Measurements from ENCODE around the gene NRTN. TPM values are rescaled to one million over a fixed set of nuclear protein-coding genes. Genes with fewer than 3 reads are reported as not detected.

Gene NRTN
- total and polyA plus RNA-seq, 2 of the 13 experiments (the other 11 are each of a cell fraction or from before 2014, with no cell fraction given) = 4.1 to 5.3 TPM

DNA sequence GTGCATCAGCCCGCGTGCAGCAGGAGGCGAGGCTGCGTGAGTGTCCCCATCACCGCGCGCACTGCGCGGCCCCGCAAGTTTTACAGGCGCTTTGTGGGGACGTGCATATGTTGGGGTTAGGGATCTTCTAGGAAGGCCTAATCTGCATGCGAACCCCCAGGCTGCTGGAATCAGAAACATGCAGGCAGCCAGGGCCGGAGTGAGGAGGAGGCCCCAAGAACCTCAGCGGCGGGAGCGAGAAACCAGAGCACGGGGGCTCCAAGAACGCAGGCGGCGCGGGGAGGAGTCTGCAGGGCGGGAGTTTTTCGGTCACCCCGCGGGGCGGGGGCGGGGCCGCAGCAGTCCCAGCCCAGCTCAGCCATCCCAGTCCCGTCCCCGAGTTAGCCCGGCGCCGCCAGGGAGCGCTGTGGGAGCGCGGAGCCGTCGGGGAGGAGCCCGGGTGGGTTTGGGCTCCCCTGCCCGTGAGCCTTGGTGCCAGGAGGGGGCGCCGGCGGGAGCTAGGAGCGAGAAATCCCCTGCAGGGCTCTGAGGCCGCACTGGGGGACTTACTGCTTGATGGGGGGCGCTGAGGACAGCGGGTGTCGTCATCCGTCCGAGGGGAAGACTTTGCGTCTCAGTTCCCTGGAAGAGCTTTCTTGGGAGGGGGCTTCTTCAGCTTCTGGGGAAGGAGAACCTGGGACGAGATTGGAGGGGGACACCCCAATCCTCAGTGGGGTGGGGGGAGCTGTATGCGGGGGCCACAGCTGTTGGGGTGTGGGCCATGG, 933 bp upstream of the NRTN start (continued):
- TF ChIP-seq, protein P1, sequence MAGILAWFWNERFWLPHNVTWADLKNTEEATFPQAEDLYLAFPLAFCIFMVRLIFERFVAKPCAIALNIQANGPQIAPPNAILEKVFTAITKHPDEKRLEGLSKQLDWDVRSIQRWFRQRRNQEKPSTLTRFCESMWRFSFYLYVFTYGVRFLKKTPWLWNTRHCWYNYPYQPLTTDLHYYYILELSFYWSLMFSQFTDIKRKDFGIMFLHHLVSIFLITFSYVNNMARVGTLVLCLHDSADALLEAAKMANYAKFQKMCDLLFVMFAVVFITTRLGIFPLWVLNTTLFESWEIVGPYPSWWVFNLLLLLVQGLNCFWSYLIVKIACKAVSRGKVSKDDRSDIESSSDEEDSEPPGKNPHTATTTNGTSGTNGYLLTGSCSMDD (CRISPR knock-in tag; IDR thresholded peaks at IDR 0.05) = no peak
- TF ChIP-seq SUZ12 (IDR thresholded peaks at IDR 0.05; ENCODE audit: low read depth, low read length) = no peak
- no peak for TF ChIP-seq JDP2 (CRISPR knock-in tag; IDR thresholded peaks at IDR 0.05; ENCODE audit: borderline replicate concordance)
- TF ChIP-seq ZMYM3 (CRISPR knock-in tag; IDR thresholded peaks at IDR 0.05) = peak; percentile 27; the same call in 1 of the 2 replicates
- TF ChIP-seq, protein P2, sequence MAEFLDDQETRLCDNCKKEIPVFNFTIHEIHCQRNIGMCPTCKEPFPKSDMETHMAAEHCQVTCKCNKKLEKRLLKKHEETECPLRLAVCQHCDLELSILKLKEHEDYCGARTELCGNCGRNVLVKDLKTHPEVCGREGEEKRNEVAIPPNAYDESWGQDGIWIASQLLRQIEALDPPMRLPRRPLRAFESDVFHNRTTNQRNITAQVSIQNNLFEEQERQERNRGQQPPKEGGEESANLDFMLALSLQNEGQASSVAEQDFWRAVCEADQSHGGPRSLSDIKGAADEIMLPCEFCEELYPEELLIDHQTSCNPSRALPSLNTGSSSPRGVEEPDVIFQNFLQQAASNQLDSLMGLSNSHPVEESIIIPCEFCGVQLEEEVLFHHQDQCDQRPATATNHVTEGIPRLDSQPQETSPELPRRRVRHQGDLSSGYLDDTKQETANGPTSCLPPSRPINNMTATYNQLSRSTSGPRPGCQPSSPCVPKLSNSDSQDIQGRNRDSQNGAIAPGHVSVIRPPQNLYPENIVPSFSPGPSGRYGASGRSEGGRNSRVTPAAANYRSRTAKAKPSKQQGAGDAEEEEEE (CRISPR knock-in tag; IDR thresholded peaks at IDR 0.05; ENCODE audit: borderline replicate concordance) = 0 out of 2 replicates have a peak, but pooled peaks have one; percentile 59
- TF ChIP-seq SNAI1 (CRISPR knock-in tag; IDR thresholded peaks at IDR 0.05; ENCODE audit: borderline replicate concordance) = no peak
- TF ChIP-seq ZNF609 (CRISPR knock-in tag; IDR thresholded peaks at IDR 0.05; ENCODE audit: borderline replicate concordance) = no peak
- TF ChIP-seq, protein P3, sequence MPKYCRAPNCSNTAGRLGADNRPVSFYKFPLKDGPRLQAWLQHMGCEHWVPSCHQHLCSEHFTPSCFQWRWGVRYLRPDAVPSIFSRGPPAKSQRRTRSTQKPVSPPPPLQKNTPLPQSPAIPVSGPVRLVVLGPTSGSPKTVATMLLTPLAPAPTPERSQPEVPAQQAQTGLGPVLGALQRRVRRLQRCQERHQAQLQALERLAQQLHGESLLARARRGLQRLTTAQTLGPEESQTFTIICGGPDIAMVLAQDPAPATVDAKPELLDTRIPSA (CRISPR knock-in tag; IDR thresholded peaks at IDR 0.05; ENCODE audit: borderline replicate concordance) = peak; percentile 83; the same call in 1 of the 2 replicates
- peak; percentile 97 for TF ChIP-seq STAG1 (CRISPR knock-in tag; IDR thresholded peaks at IDR 0.05)
- peak; percentile 86 for TF ChIP-seq ZBTB38 (CRISPR knock-in tag; IDR thresholded peaks at IDR 0.05)
- no peak for TF ChIP-seq ELF1 (CRISPR knock-in tag; IDR thresholded peaks at IDR 0.05)
- peak; percentile 64; the same call in 1 of the 2 replicates for TF ChIP-seq MED13 (CRISPR knock-in tag; IDR thresholded peaks at IDR 0.05)
- TF ChIP-seq ARNT2 (CRISPR knock-in tag; IDR thresholded peaks at IDR 0.05; ENCODE audit: low read depth) = peak; percentile 95
- TF ChIP-seq ZNF768 (CRISPR knock-in tag; IDR thresholded peaks at IDR 0.05) = peak; percentile 32
- TF ChIP-seq TBX2 (CRISPR knock-in tag; IDR thresholded peaks at IDR 0.05; ENCODE audit: borderline replicate concordance) = peak; percentile 81
- peak; percentile 94 for TF ChIP-seq ZNF501 (CRISPR knock-in tag; IDR thresholded peaks at IDR 0.05)
- TF ChIP-seq, protein P4, sequence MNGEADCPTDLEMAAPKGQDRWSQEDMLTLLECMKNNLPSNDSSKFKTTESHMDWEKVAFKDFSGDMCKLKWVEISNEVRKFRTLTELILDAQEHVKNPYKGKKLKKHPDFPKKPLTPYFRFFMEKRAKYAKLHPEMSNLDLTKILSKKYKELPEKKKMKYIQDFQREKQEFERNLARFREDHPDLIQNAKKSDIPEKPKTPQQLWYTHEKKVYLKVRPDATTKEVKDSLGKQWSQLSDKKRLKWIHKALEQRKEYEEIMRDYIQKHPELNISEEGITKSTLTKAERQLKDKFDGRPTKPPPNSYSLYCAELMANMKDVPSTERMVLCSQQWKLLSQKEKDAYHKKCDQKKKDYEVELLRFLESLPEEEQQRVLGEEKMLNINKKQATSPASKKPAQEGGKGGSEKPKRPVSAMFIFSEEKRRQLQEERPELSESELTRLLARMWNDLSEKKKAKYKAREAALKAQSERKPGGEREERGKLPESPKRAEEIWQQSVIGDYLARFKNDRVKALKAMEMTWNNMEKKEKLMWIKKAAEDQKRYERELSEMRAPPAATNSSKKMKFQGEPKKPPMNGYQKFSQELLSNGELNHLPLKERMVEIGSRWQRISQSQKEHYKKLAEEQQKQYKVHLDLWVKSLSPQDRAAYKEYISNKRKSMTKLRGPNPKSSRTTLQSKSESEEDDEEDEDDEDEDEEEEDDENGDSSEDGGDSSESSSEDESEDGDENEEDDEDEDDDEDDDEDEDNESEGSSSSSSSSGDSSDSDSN (CRISPR knock-in tag; IDR thresholded peaks at IDR 0.05) = peak; percentile 63
- peak; percentile 39; the same call in 1 of the 2 replicates for TF ChIP-seq ZNF792 (CRISPR knock-in tag; IDR thresholded peaks at IDR 0.05)
- peak; percentile 81 for TF ChIP-seq ZNF274 (CRISPR knock-in tag; IDR thresholded peaks at IDR 0.05)
